Caco-2 (cell line): ENCODE measurements around the gene KLHL41. TPM values are rescaled to one million over a fixed set of nuclear protein-coding genes. Genes with fewer than 3 reads are reported as not detected.
A peak's percentile ranks its signal among the peaks of the same experiment; 100 is the strongest.
"Not testable (repeated sequence)": the region's sequence is repeated elsewhere in the genome, so short reads cannot be mapped to it uniquely, and the experiment has no call there.

Experiments used
- BruUV-seq: library from RNA; stranded (reverse); fragments of 400-500 nt; replicated peaks from 2 replicates; lab custom pipeline; 2021; lab: Mats Ljungman, UMichigan
- CTCF ChIA-PET: fragments of 300-600 bp; sonication (Branson Sonifier 250); formaldehyde crosslinking; loops from one replicate; lab custom pipeline; 2022; ENCODE audit warnings: antibody characterized with exemption; lab: Charles Lee
- POLR2A ChIA-PET: fragments of 300-600 bp; sonication (Branson Sonifier 250); formaldehyde crosslinking; loops from one replicate; lab custom pipeline; 2022; ENCODE audit warnings: antibody characterized with exemption; lab: Charles Lee
- DNase-seq, 2 experiments: peaks; one replicate each; pipeline versions ENCODE4 v3.0.0 to v3.0.0-alpha.2; 2020 to 2022
- H3K27me3 ChIP-seq: replicated peaks from 2 replicates; pipeline ENCODE4 v1.6.0; 2011; ENCODE audit warnings: low read length; ENCODE audit not compliant: control insufficient read depth, insufficient read depth
- H3K36me3 ChIP-seq: 2 replicates; pipeline ENCODE4 v1.5.1; 2011; ENCODE audit warnings: low read length; ENCODE audit not compliant: control insufficient read depth, insufficient read depth
- H3K4me1 ChIP-seq: fragments of 250-450 bp; sonication (Bioruptor Pico); 2 replicates; pipeline ENCODE4 v1.5.1; 2020; ENCODE audit warnings: mild to moderate bottlenecking
- H3K4me3 ChIP-seq: 2 replicates; pipeline ENCODE4 v1.5.1; 2011; ENCODE audit warnings: low read depth, mild to moderate bottlenecking, control low read depth, low read length
- H3K9me3 ChIP-seq: fragments of 250-450 bp; sonication (Bioruptor Pico); 2 replicates; pipeline ENCODE4 v1.5.1; 2020; ENCODE audit warnings: mild to moderate bottlenecking, moderate library complexity
- H3K27ac Mint-ChIP-seq: one replicate; pipeline ENCODE4 v1.8.0; 2022; ENCODE audit warnings: mixed read lengths; ENCODE audit not compliant: unreplicated experiment
- H3K27me3 Mint-ChIP-seq: one replicate; pipeline ENCODE4 v1.8.0; 2022; ENCODE audit warnings: mixed read lengths; ENCODE audit not compliant: insufficient read depth, unreplicated experiment
- H3K36me3 Mint-ChIP-seq: one replicate; pipeline ENCODE4 v1.8.0; 2022; ENCODE audit warnings: mild to moderate bottlenecking, mixed read lengths; ENCODE audit not compliant: insufficient read depth, unreplicated experiment
- H3K4me1 Mint-ChIP-seq: one replicate; pipeline ENCODE4 v1.8.0; 2022; ENCODE audit warnings: low read depth, mixed read lengths; ENCODE audit not compliant: unreplicated experiment
- H3K4me3 Mint-ChIP-seq: one replicate; pipeline ENCODE4 v1.8.0; 2022; ENCODE audit warnings: mild to moderate bottlenecking, moderate library complexity, mixed read lengths; ENCODE audit not compliant: unreplicated experiment
- H3K9me3 Mint-ChIP-seq: one replicate; pipeline ENCODE4 v1.8.0; 2022; ENCODE audit warnings: mixed read lengths; ENCODE audit not compliant: unreplicated experiment
- CTCF ChIP-seq, 2 experiments: fragments of 200-600 bp in 1 of 2; IDR thresholded peaks; 1 replicate in 1 of 2; 2 replicates in 1 of 2; pipeline versions ENCODE4 v1.5.1 to v1.8.0; 2011 to 2022; ENCODE audit warnings: antibody characterized with exemption in 1 of 2, control low read depth in 1 of 2, inconsistent platforms in 1 of 2, low read depth in 1 of 2, low read length in 1 of 2, mild to moderate bottlenecking in 1 of 2, moderate library complexity in 1 of 2; ENCODE audit not compliant: insufficient read depth in 1 of 2, severe bottlenecking in 1 of 2, unreplicated experiment in 1 of 2
- intact Hi-C: fragments of 100-400 bp; cut with micrococcal nuclease; formaldehyde crosslinking; loops from one replicate; pipeline ENCODE4 v1.10.0; 2022; ENCODE audit not compliant: unreplicated experiment
- total RNA-seq: library from RNA; stranded (reverse); gene quantifications from 2 replicates; pipeline ENCODE4 v1.2.3, GENCODE V29; 2022

KLHL41 gene
- total RNA-seq, 1 experiment from 2014 or later, result not detected

DNA sequence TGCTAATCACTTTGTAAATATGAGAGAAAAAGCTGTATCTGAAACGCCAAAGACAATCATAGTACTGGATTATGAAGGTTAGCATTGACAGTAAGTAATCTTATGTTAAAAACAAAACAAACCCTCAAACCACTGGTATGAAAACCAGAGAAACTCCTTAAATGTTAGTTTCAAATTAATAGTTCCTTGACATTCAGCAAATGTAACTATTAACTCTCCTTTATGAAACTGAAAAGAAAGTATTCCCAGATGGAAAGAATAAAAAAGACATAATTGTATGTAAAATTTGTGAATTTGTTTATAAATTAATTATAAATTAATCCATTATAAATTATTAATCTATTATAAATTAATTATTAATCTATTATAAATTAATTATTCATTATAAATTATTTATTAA lies 51.9 kb downstream of the KLHL41 start:
- H3K27me3 Mint-ChIP-seq, result no peaks in the 10 kb centered on the region
- Histone ChIP-seq H3K4me1 (no peaks in the 10 kb centered on the region), H3K4me3 (no peak overlapping the region), H3K9me3 (no peaks in the 10 kb centered on the region), H3K36me3 (no peaks in the 10 kb centered on the region), H3K27me3 (no peaks in the 10 kb centered on the region)
- ChIA-PET POLR2A (no interaction called here), CTCF (no interaction called here)
- peak overlapping the region; percentile 39 for H3K27ac Mint-ChIP-seq
- H3K36me3 Mint-ChIP-seq, result peaks cover 33% of the 10 kb centered on the region
- H3K4me3 Mint-ChIP-seq, result no peak overlapping the region
- DNase-seq, result no peak
- no TSS peak for BruUV-seq
- intact Hi-C loops, result no loop called here
- no peak for TF ChIP-seq CTCF (IDR thresholded peaks at IDR 0.05; ENCODE audit: insufficient read depth in 1 of 2, low read depth in 1 of 2, low read length in 1 of 2, severe bottlenecking in 1 of 2, unreplicated experiment in 1 of 2)
- no peaks in the 10 kb centered on the region for H3K9me3 Mint-ChIP-seq
- H3K4me1 Mint-ChIP-seq, result no peaks in the 10 kb centered on the region

DNA sequence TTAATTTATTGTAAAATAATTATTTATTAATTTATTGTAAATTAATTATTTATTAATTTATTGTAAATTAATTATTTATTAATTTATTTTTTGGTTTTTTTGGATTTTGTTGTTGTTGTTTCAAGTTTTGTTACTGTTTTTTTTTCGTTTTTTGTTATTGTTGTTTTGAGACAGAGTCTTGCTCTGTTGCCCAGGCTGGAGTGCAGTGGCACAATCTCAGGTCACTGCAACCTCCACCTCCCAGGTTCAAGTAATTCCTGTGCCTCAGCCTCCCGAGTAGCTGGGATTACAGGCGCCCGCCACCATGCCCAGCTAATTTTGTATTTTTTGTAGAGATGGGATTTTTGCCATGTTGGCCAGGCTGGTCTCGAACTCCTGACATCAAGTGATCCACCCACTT lies 52.6 kb downstream of the KLHL41 start:
- H3K36me3 ChIP-seq, H3K9me3 Mint-ChIP-seq, H3K27me3 ChIP-seq, H3K27me3 Mint-ChIP-seq, H3K4me1 Mint-ChIP-seq, intact Hi-C loops, H3K9me3 ChIP-seq, DNase-seq, POLR2A ChIA-PET, CTCF ChIA-PET, H3K27ac Mint-ChIP-seq, BruUV-seq, H3K4me1 ChIP-seq, H3K4me3 Mint-ChIP-seq, H3K4me3 ChIP-seq: not testable (repeated sequence)
- peaks cover 28% of the 10 kb centered on the region for H3K36me3 Mint-ChIP-seq

DNA sequence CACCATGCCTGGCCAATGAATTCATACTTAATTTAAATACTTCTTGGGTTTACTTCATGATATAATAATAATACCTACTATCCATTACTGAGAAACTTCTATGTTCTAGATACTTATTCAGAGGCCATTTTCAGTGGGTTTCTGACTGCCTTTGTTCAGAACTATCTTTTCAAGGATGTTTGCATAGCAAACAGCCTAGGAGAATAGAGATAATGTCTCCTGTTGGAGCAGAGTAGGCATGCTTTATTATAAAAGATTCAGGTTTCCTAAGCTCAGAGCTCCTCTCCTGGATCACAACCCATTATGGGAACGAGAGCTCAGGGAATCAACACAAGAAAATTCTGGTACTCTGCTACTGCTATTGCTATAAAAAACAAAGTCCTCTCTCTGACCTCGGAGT lies 53.0 kb downstream of the KLHL41 start:
- no peak overlapping the region for H3K27ac Mint-ChIP-seq
- POLR2A ChIA-PET, result no interaction called here
- H3K9me3 Mint-ChIP-seq, result no peaks in the 10 kb centered on the region
- CTCF ChIA-PET, result no interaction called here
- Histone ChIP-seq H3K4me3 (no peak overlapping the region), H3K9me3 (no peaks in the 10 kb centered on the region), H3K4me1 (no peaks in the 10 kb centered on the region), H3K36me3 (no peaks in the 10 kb centered on the region), H3K27me3 (no peaks in the 10 kb centered on the region)
- peaks cover 28% of the 10 kb centered on the region for H3K36me3 Mint-ChIP-seq
- no TSS peak for BruUV-seq
- no peaks in the 10 kb centered on the region for H3K27me3 Mint-ChIP-seq
- H3K4me3 Mint-ChIP-seq, result no peak overlapping the region
- intact Hi-C loops, result no loop called here
- no peak for TF ChIP-seq CTCF (IDR thresholded peaks at IDR 0.05; ENCODE audit: insufficient read depth in 1 of 2, low read depth in 1 of 2, low read length in 1 of 2, severe bottlenecking in 1 of 2, unreplicated experiment in 1 of 2)
- H3K4me1 Mint-ChIP-seq, result no peaks in the 10 kb centered on the region
- DNase-seq, result no peak

DNA sequence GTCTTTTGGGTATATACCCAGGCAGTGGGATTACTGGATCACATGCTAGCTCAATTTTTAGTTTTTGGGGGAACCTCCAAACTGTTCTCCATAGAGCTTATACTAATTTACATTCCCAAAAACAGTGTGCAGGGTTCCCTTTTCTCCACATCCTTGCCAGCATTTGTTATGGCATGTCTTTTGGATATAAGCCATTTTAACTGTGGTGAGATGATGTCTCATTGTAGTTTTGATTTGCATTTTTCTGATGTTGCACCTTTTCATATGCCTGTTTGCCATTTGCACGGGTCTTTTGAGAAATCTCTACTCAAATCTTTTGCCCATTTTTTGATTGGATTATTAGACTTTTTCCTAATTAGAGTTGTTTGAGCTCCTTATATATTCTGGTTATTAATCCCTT lies 56.2 kb downstream of the KLHL41 start:
- H3K27me3 ChIP-seq, result no peaks in the 10 kb centered on the region
- no peak for TF ChIP-seq CTCF (IDR thresholded peaks at IDR 0.05; ENCODE audit: insufficient read depth in 1 of 2, low read depth in 1 of 2, low read length in 1 of 2, severe bottlenecking in 1 of 2, unreplicated experiment in 1 of 2)
- POLR2A ChIA-PET, result no interaction called here
- H3K27ac Mint-ChIP-seq, result no peak overlapping the region
- H3K36me3 Mint-ChIP-seq, result peaks cover 34% of the 10 kb centered on the region
- intact Hi-C loops, result no loop called here
- H3K9me3 ChIP-seq, result no peaks in the 10 kb centered on the region
- no peaks in the 10 kb centered on the region for H3K27me3 Mint-ChIP-seq
- CTCF ChIA-PET, result no interaction called here
- no peak for DNase-seq
- no peaks in the 10 kb centered on the region for H3K9me3 Mint-ChIP-seq
- BruUV-seq, result no TSS peak
- H3K4me3 ChIP-seq, result no peak overlapping the region
- H3K4me1 ChIP-seq, result no peaks in the 10 kb centered on the region
- H3K36me3 ChIP-seq, result no peaks in the 10 kb centered on the region
- H3K4me1 Mint-ChIP-seq, result no peaks in the 10 kb centered on the region
- no peak overlapping the region for H3K4me3 Mint-ChIP-seq
